HL-60 (cell line): ENCODE data around the gene CALM3.
"Not testable (repeated sequence)": the region's sequence is repeated elsewhere in the genome, so short reads cannot be mapped to it uniquely, and the experiment has no call there.

Experiments
- DNase-seq, 2 experiments: peaks; one replicate each; pipeline ENCODE4 v3.0.0-alpha.2; 2010 to 2020; ENCODE audit warnings: low read depth in 1 of 2, low spot score in 1 of 2
- H3K27ac ChIP-seq: fragments of 250-450 bp; sonication (Bioruptor Pico); replicated peaks from 2 replicates; pipeline ENCODE4 v1.5.1; 2020; ENCODE audit warnings: mild to moderate bottlenecking, moderate library complexity
- H3K27me3 ChIP-seq: fragments of 250-450 bp; sonication (Bioruptor Pico); 2 replicates; pipeline ENCODE4 v1.5.1; 2021; ENCODE audit warnings: mild to moderate bottlenecking, moderate library complexity; ENCODE audit not compliant: insufficient read depth, poor library complexity, severe bottlenecking
- H3K4me3 ChIP-seq: replicated peaks from 2 replicates; pipeline ENCODE4 v1.5.1; 2011; ENCODE audit warnings: mild to moderate bottlenecking, control low read depth, low read length; ENCODE audit not compliant: insufficient read depth
- GABPA ChIP-seq: IDR thresholded peaks from 2 replicates; pipeline ENCODE4 v1.6.1; 2012; ENCODE audit warnings: low read depth
- POLR2AphosphoS5 ChIP-seq: IDR thresholded peaks from 2 replicates; pipeline ENCODE4 v1.6.1; 2012; ENCODE audit warnings: low read depth
- SPI1 ChIP-seq: IDR thresholded peaks from 2 replicates; pipeline ENCODE4 v1.6.1; 2012; ENCODE audit warnings: low read depth, mild to moderate bottlenecking, borderline replicate concordance
- TF ChIP-seq, protein P1 (sequence below): IDR thresholded peaks from 2 replicates; pipeline ENCODE4 v1.6.1; 2012; ENCODE audit warnings: low read depth; ENCODE audit not compliant: insufficient replicate concordance
- TF ChIP-seq, protein P2 (sequence below): IDR thresholded peaks from one replicate; pipeline ENCODE4 v1.5.1; 2011; ENCODE audit warnings: low read length, control low read depth, inconsistent platforms; ENCODE audit not compliant: insufficient read depth

The CALM3 gene

DNA sequence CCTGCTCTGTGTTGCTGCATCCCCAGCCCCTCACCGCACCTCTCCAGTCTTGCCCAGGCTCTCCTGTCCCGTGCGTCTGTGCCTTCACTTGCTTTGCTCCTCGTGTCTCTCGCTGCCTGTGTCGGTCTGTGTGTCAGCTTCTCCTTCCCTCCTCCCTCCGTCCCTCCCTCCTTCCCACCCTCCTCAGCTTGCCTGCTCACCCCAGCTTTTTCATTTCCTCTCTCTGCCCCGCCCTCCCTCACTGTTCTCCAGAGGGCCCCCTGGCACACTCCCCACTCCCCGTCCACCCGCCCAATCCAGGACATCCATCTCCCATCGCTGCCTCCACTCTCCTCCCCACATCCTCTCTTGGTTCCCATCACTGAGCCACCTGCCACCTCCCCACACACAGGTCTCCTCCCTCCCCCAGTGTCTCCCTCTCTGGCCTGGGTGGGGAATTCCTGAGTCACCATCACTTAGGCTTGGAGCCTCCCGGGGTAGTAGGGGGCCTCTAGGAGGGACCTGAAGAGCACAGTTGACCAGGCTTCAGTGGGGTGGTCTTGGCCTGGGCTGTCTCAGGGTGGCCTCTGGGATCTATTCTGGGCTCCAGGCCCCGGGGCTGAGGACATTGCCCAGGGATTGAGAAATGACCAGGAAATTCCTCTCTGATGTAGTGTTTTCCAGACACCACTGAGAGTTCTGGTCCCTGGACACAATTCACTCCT, 24.0 kb downstream of the CALM3 start, which contains the start of gene PTGIR:
Gene PTGIR (minus strand): TSS at position 132 of the 704 bp plus-strand sequence. CDS start 864 bp downstream, outside the sequence.
- Histone ChIP-seq H3K4me3 (no peak within 1 kb of the TSS), H3K27me3 (no peaks in the 10 kb centered on the region), H3K27ac (no peak within 1 kb of the TSS)
- DNase-seq, result peak in 1 of 2 experiments; percentile 29
- TF ChIP-seq SPI1, result no peak
- TF ChIP-seq, protein P1, sequence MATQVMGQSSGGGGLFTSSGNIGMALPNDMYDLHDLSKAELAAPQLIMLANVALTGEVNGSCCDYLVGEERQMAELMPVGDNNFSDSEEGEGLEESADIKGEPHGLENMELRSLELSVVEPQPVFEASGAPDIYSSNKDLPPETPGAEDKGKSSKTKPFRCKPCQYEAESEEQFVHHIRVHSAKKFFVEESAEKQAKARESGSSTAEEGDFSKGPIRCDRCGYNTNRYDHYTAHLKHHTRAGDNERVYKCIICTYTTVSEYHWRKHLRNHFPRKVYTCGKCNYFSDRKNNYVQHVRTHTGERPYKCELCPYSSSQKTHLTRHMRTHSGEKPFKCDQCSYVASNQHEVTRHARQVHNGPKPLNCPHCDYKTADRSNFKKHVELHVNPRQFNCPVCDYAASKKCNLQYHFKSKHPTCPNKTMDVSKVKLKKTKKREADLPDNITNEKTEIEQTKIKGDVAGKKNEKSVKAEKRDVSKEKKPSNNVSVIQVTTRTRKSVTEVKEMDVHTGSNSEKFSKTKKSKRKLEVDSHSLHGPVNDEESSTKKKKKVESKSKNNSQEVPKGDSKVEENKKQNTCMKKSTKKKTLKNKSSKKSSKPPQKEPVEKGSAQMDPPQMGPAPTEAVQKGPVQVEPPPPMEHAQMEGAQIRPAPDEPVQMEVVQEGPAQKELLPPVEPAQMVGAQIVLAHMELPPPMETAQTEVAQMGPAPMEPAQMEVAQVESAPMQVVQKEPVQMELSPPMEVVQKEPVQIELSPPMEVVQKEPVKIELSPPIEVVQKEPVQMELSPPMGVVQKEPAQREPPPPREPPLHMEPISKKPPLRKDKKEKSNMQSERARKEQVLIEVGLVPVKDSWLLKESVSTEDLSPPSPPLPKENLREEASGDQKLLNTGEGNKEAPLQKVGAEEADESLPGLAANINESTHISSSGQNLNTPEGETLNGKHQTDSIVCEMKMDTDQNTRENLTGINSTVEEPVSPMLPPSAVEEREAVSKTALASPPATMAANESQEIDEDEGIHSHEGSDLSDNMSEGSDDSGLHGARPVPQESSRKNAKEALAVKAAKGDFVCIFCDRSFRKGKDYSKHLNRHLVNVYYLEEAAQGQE, result no peak
- TF ChIP-seq POLR2AphosphoS5, result no peak

DNA sequence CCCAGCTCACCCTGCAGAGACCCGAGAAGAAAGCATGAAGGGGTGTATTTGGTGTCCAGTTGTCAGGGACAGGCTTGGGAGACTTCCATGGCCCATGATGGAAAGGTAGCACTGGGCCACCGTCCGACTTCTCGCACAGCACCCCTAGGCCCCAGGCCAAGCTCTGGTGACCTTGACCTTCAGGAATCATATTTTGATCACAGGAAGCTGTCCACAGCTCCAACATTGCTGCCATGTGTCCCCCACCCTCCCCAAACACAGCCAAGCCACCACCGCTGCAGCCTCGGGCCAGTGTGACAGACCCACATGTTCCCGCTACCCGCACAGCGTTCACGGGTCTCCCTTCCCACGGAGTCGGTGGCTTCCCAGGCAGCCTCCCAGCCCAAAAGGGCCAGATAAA, 24.6 kb downstream of the CALM3 start:
- no peak for DNase-seq
- no peaks in the 10 kb centered on the region for H3K27me3 ChIP-seq
- no peak for TF ChIP-seq POLR2AphosphoS5
- no peak for TF ChIP-seq GABPA
- H3K4me3 ChIP-seq, result no peak overlapping the region
- H3K27ac ChIP-seq, result no peak overlapping the region

DNA sequence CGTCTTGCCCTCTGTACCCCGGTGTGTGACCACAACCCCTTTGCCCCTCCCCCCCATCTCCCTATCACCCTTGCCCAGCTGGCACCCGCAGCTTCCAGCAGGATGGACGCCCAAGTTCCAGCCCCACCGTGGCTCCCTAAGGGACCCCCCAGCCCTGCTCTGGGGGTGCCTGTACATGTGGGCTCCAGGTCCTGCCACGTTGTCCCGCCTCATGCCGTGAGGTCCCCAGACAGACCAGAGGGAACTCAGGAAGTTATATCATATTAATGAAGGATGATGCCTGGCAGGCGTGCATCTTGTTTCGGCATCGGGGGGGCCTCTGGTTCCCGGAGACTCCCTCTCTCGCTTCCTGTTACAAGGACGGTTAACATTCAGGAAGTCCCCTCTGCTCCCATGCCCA, 25.3 kb downstream of the CALM3 start:
- H3K27me3 ChIP-seq, result peaks cover 3% of the 10 kb centered on the region
- H3K27ac ChIP-seq, result no peak overlapping the region
- no peak for DNase-seq
- H3K4me3 ChIP-seq, result no peak overlapping the region
- TF ChIP-seq, protein P1, result no peak
- TF ChIP-seq GABPA (no peak), SPI1 (no peak), POLR2AphosphoS5 (no peak)
- TF ChIP-seq, protein P2, sequence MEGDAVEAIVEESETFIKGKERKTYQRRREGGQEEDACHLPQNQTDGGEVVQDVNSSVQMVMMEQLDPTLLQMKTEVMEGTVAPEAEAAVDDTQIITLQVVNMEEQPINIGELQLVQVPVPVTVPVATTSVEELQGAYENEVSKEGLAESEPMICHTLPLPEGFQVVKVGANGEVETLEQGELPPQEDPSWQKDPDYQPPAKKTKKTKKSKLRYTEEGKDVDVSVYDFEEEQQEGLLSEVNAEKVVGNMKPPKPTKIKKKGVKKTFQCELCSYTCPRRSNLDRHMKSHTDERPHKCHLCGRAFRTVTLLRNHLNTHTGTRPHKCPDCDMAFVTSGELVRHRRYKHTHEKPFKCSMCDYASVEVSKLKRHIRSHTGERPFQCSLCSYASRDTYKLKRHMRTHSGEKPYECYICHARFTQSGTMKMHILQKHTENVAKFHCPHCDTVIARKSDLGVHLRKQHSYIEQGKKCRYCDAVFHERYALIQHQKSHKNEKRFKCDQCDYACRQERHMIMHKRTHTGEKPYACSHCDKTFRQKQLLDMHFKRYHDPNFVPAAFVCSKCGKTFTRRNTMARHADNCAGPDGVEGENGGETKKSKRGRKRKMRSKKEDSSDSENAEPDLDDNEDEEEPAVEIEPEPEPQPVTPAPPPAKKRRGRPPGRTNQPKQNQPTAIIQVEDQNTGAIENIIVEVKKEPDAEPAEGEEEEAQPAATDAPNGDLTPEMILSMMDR, result no peak

DNA sequence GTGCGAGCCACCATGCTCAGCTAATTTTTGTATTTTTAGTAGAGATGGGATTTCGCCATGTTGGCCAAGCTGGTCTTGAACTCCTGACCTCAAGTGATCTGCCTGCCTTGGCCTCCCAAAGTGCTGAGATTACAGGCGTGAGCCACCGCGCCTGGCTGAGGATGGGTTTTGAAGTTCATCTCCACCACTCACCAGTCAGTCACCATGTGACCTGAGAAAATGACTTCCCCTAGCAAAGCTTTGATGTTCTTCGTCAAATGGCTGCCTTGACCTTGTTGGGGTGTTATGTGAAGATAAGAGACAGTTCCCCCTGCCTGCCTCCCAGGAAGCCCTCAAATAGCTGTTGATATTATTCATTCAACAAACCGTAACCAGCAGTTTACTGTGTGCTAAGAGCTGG, 27.8 kb downstream of the CALM3 start:
- peaks cover 21% of the 10 kb centered on the region for H3K27me3 ChIP-seq
- not testable (repeated sequence) for DNase-seq, H3K4me3 ChIP-seq, H3K27ac ChIP-seq

DNA sequence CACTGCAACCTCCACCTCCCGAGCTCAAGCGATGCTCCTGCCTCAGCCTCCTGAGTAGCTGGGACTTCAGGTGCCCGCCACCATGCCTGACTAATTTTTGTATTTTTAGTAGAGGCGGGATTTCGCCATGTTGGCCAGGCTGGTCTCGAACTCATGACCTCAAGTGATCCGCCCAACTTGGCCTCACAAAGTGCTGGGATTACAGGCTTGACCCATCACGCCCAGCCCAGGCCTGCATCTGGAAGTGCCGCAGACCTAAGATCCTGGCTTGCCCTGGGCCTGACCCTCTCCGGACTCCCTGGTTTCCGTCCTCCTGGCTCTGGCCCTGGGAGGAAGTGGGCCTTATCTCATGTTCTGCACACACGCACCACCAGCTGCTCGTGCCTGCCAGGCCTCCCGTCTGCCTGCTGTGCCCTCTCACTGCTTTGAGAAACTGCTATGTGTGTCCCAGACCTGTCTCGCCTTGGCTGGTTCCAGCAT, 28.5 kb downstream of the CALM3 start:
- no peak for DNase-seq
- Histone ChIP-seq H3K4me3 (no peak overlapping the region), H3K27me3 (peaks cover 24% of the 10 kb centered on the region), H3K27ac (no peak overlapping the region)
- no peak for TF ChIP-seq SPI1
- no peak for TF ChIP-seq GABPA
- TF ChIP-seq POLR2AphosphoS5, result no peak
- TF ChIP-seq, protein P1, result no peak
- TF ChIP-seq, protein P2, result no peak
